Astrocyte of the cerebellum (primary cell): ENCODE results near the gene LDAF1.
"Not testable (repeated sequence)": the region's sequence is repeated elsewhere in the genome, so short reads cannot be mapped to it uniquely, and the experiment has no call there.

ENCODE experiments used
- DNase-seq: peaks from one replicate; pipeline ENCODE4 v3.0.0-alpha.2; 2011; ENCODE audit warnings: low read depth
- H3K4me3 ChIP-seq: 2 replicates; pipeline ENCODE4 v1.5.1; 2011; ENCODE audit warnings: mild to moderate bottlenecking, low read depth, low read length, moderate library complexity
- CTCF ChIP-seq: IDR thresholded peaks from 2 replicates; pipeline ENCODE4 v1.5.1; 2012; ENCODE audit warnings: low read length, low read depth, moderate library complexity, mild to moderate bottlenecking; ENCODE audit errors: missing control alignments
- in situ Hi-C: cut with HindIII; loops from 2 replicates; pipeline ENCODE4 v1.10.0; 2017; ENCODE audit warnings: low sequenced_read_pairs

LDAF1 gene

DNA sequence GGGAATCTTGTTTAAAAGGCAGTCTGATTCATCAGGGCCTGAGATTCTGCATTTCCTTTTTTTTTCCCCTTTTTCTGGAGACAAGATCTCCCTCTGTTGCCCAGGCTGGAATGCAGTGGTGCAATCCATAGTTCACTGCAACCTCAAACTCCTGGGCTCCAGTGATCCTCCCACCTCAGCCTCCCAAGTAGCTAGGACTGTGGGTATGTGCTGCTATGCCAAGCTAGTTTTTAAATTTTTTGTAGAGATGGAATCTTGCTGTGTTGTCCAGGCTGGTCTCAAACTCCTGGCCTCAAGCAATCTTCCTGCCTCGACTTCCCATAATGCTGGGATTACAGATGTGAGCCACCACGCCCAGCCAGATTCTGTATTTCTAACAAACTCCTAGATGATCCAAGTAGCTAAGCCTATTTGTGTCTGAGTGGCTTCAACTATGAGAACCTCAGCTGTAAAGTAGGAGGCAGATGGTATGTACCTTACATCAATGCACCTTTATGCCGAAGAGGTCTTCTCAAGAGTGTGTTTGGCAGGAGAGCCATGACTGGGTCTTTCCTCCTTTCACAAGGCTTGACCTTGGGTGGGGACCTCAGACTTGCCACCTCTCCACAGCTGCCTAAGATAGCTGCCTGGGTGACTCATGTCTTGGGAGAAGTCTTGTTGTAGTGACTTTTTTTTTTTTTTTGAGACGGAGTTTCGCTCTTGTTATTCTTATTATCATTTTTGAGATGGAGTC is 10.9 kb downstream of the LDAF1 start:
- in situ Hi-C loops = no loop called here
- DNase-seq = no peak

DNA sequence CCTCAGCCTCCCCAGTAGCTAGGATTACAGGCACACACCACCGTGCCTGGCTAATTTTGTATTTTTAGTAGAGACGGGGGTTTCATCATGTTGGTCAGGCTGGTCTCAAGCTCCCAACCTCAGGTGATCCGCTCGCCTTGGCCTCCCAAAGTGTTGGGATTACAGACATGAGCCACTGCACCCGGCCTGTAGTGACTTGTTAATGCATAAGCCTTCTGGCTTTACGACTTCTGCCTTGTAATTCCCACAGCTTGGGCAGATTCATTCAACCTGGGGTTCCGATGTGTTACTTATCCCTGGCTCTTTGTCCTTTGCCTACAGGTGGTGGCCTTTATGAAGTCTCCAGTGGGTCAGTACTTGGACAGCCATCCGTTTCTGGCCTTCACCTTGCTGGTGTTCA is 11.6 kb downstream of the LDAF1 start:
- in situ Hi-C loops, DNase-seq, H3K4me3 ChIP-seq: not testable (repeated sequence)

More for the DNA sequence above, 10.9 kb downstream of the LDAF1 start:
- TF ChIP-seq CTCF = no peak
- H3K4me3 ChIP-seq = no peak overlapping the region

DNA sequence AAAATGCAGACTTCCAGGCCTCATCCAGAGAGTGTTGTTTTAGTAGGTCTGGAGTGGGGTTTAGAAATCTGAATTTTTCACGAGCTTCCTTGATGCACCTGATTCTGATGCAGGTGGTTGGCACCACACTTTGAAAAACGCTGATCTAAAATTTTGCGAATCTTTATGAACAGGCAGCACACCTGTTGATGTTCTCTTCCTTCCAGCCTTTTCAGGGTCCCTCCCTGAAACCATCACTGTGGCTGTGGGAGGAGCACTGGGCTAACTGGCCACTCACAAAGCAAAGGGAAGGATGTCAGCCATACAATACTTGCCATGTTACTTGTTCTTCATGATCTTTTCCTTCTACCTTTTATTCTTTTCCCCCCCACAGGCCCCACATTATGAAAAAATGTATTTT is 14.2 kb downstream of the LDAF1 start:
- no peak for DNase-seq
- no peak for TF ChIP-seq CTCF
- H3K4me3 ChIP-seq = no peak overlapping the region
- in situ Hi-C loops = no loop called here

DNA sequence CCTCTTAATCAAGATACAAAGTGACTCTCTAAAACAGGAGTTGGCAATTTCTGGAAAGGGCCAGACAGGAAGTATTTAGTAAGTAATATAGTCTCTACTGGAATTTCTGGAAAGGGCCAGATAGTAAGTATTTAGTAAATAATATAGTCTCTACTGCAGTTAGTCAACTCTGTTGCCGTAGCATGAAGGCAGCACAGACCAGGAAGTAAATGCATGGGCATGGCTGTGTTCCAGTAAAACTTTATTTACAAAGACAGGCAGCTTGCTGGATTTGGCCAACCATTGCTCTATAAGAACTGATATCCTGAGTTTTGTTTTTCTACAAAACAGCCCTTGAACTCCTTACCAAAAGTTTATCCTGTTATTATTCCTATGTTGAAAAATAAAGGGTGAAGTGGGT is 16.9 kb downstream of the LDAF1 start:
- no peak overlapping the region for H3K4me3 ChIP-seq
- DNase-seq = no peak
- no peak for TF ChIP-seq CTCF
- in situ Hi-C loops = no loop called here

DNA sequence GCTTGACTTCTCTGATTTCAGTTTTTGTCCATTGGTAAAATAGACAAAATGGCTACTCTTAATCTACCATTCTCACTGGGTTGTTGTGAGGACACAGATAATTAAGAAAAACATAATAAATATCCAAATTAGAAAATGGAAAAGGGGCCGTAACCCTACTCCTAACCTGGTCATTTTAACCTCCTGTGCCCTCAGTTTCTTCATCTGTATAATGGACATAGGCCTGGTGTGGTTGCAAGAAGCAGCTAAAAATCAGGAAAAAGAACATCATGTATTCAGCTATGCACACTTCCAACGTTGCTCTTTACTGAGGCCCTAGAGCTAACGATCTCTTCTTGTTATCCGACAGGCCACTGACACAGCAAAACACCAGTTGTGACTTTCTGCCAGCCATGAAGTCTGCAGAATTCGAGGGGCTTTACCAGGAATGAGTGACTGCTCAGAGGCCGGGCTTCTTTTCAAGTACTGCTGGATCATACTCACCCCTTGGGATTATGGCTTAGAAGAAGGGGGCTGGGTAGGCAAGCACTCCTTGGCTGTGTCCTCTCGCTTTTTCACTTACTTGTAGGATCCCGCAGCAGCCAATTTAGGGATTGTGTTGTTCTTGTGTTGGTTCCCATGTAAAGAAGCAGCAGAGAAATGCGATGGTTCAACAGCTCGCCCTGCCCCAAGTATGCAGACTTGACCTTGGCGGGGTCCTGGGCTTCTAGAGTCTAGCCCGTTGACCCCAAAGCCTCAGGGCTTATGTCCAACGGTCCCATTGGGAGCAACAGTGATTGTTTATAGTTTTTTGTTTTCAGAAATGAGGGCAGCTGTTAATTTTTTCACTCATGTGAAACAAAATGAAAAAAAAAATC is 20.9 kb downstream of the LDAF1 start:
- in situ Hi-C loops = no loop called here
- DNase-seq = no peak
- TF ChIP-seq CTCF = no peak
- no peak overlapping the region for H3K4me3 ChIP-seq

DNA sequence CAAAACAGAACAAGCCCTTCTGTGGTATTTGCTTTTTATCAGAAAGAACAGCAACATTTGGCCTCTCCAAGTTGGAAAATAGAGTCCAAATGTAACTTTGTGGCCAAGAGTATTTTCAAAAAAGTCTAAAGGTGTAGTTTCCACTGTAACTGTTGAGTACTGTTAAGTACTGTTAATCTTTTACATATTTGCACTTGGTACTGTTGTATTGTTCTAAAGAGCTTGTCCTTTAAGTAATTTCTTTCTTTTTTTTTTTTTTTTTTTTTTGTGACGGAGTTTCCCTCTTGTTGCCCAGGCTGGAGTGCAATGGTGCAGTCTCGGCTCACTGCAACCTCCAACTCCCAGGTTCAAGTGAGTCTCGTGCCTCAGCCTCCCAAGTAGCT is 21.5 kb downstream of the LDAF1 start:
- no peak overlapping the region for H3K4me3 ChIP-seq
- in situ Hi-C loops = loop anchor here (10.0 kb wide), 1 partner anchor 335 kb away; no protein-coding TSS in a partner anchor
- no peak for DNase-seq
- TF ChIP-seq CTCF = no peak

DNA sequence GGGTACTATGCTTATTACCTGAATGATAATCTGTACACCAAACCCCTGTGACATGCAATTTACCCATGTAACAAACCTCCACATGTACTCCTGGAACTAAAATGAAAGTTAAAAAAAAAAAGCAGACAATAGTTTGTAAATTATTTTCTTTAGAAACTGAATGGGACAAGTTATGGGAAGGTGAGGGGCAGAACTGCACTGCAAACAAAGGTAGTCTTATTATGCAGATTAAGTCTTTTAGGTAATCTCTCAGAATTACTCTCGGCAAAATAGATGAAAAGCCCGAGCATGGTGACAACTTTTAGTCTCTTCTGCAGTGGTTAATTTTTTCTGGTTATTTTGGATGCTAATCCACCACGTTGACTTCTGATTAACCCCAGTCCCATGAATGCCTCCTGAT is 25.5 kb downstream of the LDAF1 start:
- no peak for DNase-seq
- H3K4me3 ChIP-seq = no peak overlapping the region
- in situ Hi-C loops = loop anchor here (10.0 kb wide), 1 partner anchor 339 kb away; no protein-coding TSS in a partner anchor
- TF ChIP-seq CTCF = no peak
